HepG2 (cell line): ENCODE measurements around the gene FOLR3. TPM values are rescaled to one million over a fixed set of nuclear protein-coding genes. Genes with fewer than 3 reads are reported as not detected.

Source experiments
- ESRRA ChIP-seq: sonication (generic); formaldehyde crosslinking; IDR thresholded peaks from 2 replicates; pipeline ENCODE4 v1.5.1; 2020; ENCODE audit warnings: mild to moderate bottlenecking, low read depth, missing genetic modification reagents
- HNRNPLL ChIP-seq: fragments of 200-400 bp; formaldehyde crosslinking; IDR thresholded peaks from 2 replicates; pipeline ENCODE4 v1.6.1; 2017; ENCODE audit warnings: mild to moderate bottlenecking, low read depth, low read length; ENCODE audit not compliant: poor library complexity, severe bottlenecking
- HOXA9 ChIP-seq: sonication (generic); formaldehyde crosslinking; IDR thresholded peaks from 2 replicates; pipeline ENCODE4 v1.8.1; 2022; ENCODE audit warnings: missing genetic modification reagents, mild to moderate bottlenecking, moderate library complexity, borderline replicate concordance
- KDM4B ChIP-seq: sonication (generic); formaldehyde crosslinking; IDR thresholded peaks from 2 replicates; pipeline ENCODE4 v1.4.0; 2020; ENCODE audit warnings: missing genetic modification reagents
- KMT2A ChIP-seq: sonication (generic); formaldehyde crosslinking; IDR thresholded peaks from 2 replicates; pipeline ENCODE4 v1.4.0; 2020; ENCODE audit warnings: missing genetic modification reagents
- NFAT5 ChIP-seq: sonication (generic); formaldehyde crosslinking; IDR thresholded peaks from 2 replicates; pipeline ENCODE4 v1.4.0; 2020; ENCODE audit warnings: missing genetic modification reagents
- PITX1 ChIP-seq: sonication (generic); formaldehyde crosslinking; IDR thresholded peaks from 2 replicates; pipeline ENCODE4 v1.5.1; 2020; ENCODE audit warnings: mild to moderate bottlenecking, missing genetic modification reagents
- REPIN1 ChIP-seq: sonication (generic); formaldehyde crosslinking; IDR thresholded peaks from 2 replicates; pipeline ENCODE4 v1.8.0; 2022; ENCODE audit warnings: missing genetic modification reagents, low read depth, mild to moderate bottlenecking, borderline replicate concordance
- STAT5B ChIP-seq: sonication (generic); formaldehyde crosslinking; IDR thresholded peaks from 2 replicates; pipeline ENCODE4 v1.4.0; 2020; ENCODE audit warnings: missing genetic modification reagents
- TFDP1 ChIP-seq: IDR thresholded peaks from 2 replicates; pipeline ENCODE4 v1.6.1; 2016; ENCODE audit warnings: missing compliant biosample characterization, missing genetic modification reagents, borderline replicate concordance
- ZBTB25 ChIP-seq: IDR thresholded peaks from 2 replicates; pipeline ENCODE4 v1.6.1; 2018; ENCODE audit warnings: missing genetic modification reagents
- ZFP82 ChIP-seq: sonication (generic); formaldehyde crosslinking; IDR thresholded peaks from 2 replicates; pipeline ENCODE4 v1.5.1; 2020; ENCODE audit warnings: mild to moderate bottlenecking, missing genetic modification reagents, borderline replicate concordance
- ZFP90 ChIP-seq: sonication (generic); formaldehyde crosslinking; IDR thresholded peaks from 2 replicates; pipeline ENCODE4 v1.8.0; 2022; ENCODE audit warnings: missing genetic modification reagents, mild to moderate bottlenecking, inconsistent platforms, borderline replicate concordance
- ZNF33B ChIP-seq: sonication (generic); formaldehyde crosslinking; IDR thresholded peaks from 2 replicates; pipeline ENCODE4 v1.5.1; 2020; ENCODE audit warnings: mild to moderate bottlenecking, missing genetic modification reagents
- ZNF644 ChIP-seq: IDR thresholded peaks from 2 replicates; pipeline ENCODE4 v1.6.1; 2016; ENCODE audit warnings: low read depth
- polyA plus RNA-seq, 8 experiments: library from polyadenylated mRNA; depleted of rRNA in 3 of 8; stranded (reverse) in 7 of 8; unstranded in 1 of 8; fragments of >200 nt; fragmentation: Illumina TruSeq in 4 of 8; extraction: Trizol in 4 of 8; gene quantifications; 2 replicates each; pipeline versions ENCODE4 v1.2.1 to v1.2.3, GENCODE V29; 2011 to 2016; ENCODE audit warnings: low read depth in 4 of 8, missing spikeins in 1 of 8, mixed read lengths in 1 of 8; ENCODE audit not compliant: insufficient read depth in 1 of 8
- total RNA-seq, 5 experiments: library from RNA; depleted of rRNA; stranded (reverse); fragments of >200 nt; fragmentation: Illumina TruSeq; extraction: Trizol; gene quantifications; 2 replicates each; pipeline ENCODE4 v1.2.3, GENCODE V29; 2016; ENCODE audit warnings: low read depth in 1 of 5
- TF ChIP-seq, protein P1 (sequence below): sonication (generic); formaldehyde crosslinking; conservative IDR thresholded peaks from 2 replicates; pipeline ENCODE4 v1.8.1; 2023; ENCODE audit warnings: missing genetic modification reagents

Gene FOLR3
- total and polyA plus RNA-seq, 2 of the 13 experiments (the other 11 are each of a cell fraction or from before 2014, with no cell fraction given) = not detected

- 0 out of 2 replicates have a peak, but pooled peaks have one; percentile 37 for TF ChIP-seq PITX1 (CRISPR knock-in tag)
- TF ChIP-seq ESRRA = peak; percentile 34; the same call in 1 of the 2 replicates
- TF ChIP-seq NFAT5 (CRISPR knock-in tag) = peak; percentile 23
- TF ChIP-seq ZBTB25 (CRISPR knock-in tag) = peak; percentile 79; the same call in 1 of the 2 replicates
- peak; percentile 46 for TF ChIP-seq HNRNPLL
- TF ChIP-seq ZNF644 (CRISPR knock-in tag) = peak; percentile 78
- 0 out of 2 replicates have a peak, but pooled peaks have one; percentile 31 for TF ChIP-seq STAT5B (CRISPR knock-in tag)
- TF ChIP-seq REPIN1 = peak; percentile 21; the same call in 1 of the 2 replicates
- TF ChIP-seq KDM4B (CRISPR knock-in tag) = peak; percentile 2; the same call in 1 of the 2 replicates
- TF ChIP-seq, protein P1, sequence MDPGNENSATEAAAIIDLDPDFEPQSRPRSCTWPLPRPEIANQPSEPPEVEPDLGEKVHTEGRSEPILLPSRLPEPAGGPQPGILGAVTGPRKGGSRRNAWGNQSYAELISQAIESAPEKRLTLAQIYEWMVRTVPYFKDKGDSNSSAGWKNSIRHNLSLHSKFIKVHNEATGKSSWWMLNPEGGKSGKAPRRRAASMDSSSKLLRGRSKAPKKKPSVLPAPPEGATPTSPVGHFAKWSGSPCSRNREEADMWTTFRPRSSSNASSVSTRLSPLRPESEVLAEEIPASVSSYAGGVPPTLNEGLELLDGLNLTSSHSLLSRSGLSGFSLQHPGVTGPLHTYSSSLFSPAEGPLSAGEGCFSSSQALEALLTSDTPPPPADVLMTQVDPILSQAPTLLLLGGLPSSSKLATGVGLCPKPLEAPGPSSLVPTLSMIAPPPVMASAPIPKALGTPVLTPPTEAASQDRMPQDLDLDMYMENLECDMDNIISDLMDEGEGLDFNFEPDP (CRISPR knock-in tag) = 0 out of 2 replicates have a peak, but pooled peaks have one; percentile 42
- TF ChIP-seq KMT2A (CRISPR knock-in tag) = peak; percentile 93
- no peak for TF ChIP-seq ZNF33B (CRISPR knock-in tag)
- TF ChIP-seq HOXA9 (CRISPR knock-in tag) = peak; percentile 32; the same call in 1 of the 2 replicates
- TF ChIP-seq ZFP82 (CRISPR knock-in tag) = 0 out of 2 replicates have a peak, but pooled peaks have one; percentile 47
- peak; percentile 63 for TF ChIP-seq TFDP1 (CRISPR knock-in tag)
- TF ChIP-seq ZFP90 (CRISPR knock-in tag) = no peak; the same call in 1 of the 2 replicates
Measured at GRCh38 chr11:72102946-72103753, 32.4 kb upstream of the FOLR3 start, which contains the start of gene LAMTOR1 (continued).
